ENCODE data around the gene C17orf113. TPM values are rescaled to one million over a fixed set of nuclear protein-coding genes. Genes with fewer than 3 reads are reported as not detected.
A peak's percentile ranks its signal among the peaks of the same experiment; 100 is the strongest.
"Not testable (repeated sequence)": the region's sequence is repeated elsewhere in the genome, so short reads cannot be mapped to it uniquely, and the experiment has no call there.

Gene C17orf113
- total and polyA plus RNA-seq, 5 experiments from 2014 or later: 0.09 to 0.94 (median 0.33) TPM

GRCh38 chr17:42028791-42029127, 21.6 kb downstream of the C17orf113 start:
- Mint-ChIP-seq H3K36me3 (peaks cover 0 to 13% (median 3%) of the 10 kb centered on the region in 3 donors), H3K27me3 (peaks cover 0 to 8% (median 2%) of the 10 kb centered on the region in 5 donors), H3K4me3 (no peak overlapping the region), H3K27ac (no peak overlapping the region), H3K4me1 (peaks cover 6 to 10% (median 8%) of the 10 kb centered on the region in 4 donors), H3K9me3 (no peaks in the 10 kb centered on the region)
- DNase-seq: no peak
- ATAC-seq: no peak
- POLR2A ChIA-PET: no interaction called here

GRCh38 chr17:42027961-42028790, 22.2 kb downstream of the C17orf113 start:
- DNase-seq (no peak), ATAC-seq (no peak)
- no peaks in the 10 kb centered on the region for H3K9me3 Mint-ChIP-seq
- H3K4me3 Mint-ChIP-seq: no peak overlapping the region
- H3K36me3 Mint-ChIP-seq: peaks cover 0 to 16% (median 3%) of the 10 kb centered on the region in 3 donors
- POLR2A ChIA-PET: no interaction called here
- peaks cover 0 to 8% (median 2%) of the 10 kb centered on the region in 5 donors for H3K27me3 Mint-ChIP-seq
- H3K4me1 Mint-ChIP-seq: peaks cover 4 to 9% (median 6%) of the 10 kb centered on the region in 4 donors
- no peak overlapping the region for H3K27ac Mint-ChIP-seq

- peaks cover 4 to 9% (median 6%) of the 10 kb centered on the region in 4 donors for H3K4me1 Mint-ChIP-seq
- POLR2A ChIA-PET: no interaction called here
- ATAC-seq (no peak), DNase-seq (no peak)
- H3K27me3 Mint-ChIP-seq: peaks cover 0 to 8% (median 2%) of the 10 kb centered on the region in 5 donors
- H3K36me3 Mint-ChIP-seq: peaks cover 0 to 21% (median 3%) of the 10 kb centered on the region in 3 donors
- H3K9me3 Mint-ChIP-seq: no peaks in the 10 kb centered on the region
- no peak overlapping the region for H3K4me3 Mint-ChIP-seq
- H3K27ac Mint-ChIP-seq: no peak overlapping the region
Measured at GRCh38 chr17:42027590-42027889, 22.9 kb downstream of the C17orf113 start.

- peaks cover 0 to 8% (median 2%) of the 10 kb centered on the region in 5 donors for H3K27me3 Mint-ChIP-seq
- ATAC-seq (no peak), DNase-seq (no peak)
- no peak overlapping the region for H3K27ac Mint-ChIP-seq
- H3K9me3 Mint-ChIP-seq: no peaks in the 10 kb centered on the region
- peaks cover 0 to 23% (median 3%) of the 10 kb centered on the region in 3 donors for H3K36me3 Mint-ChIP-seq
- POLR2A ChIA-PET: interaction anchor here (2.3 kb wide), 1 partner anchor 93 kb away, joined by 14 read pairs; the partner anchor contains the start of gene KAT2A
- no peak overlapping the region for H3K4me3 Mint-ChIP-seq
- peaks cover 7 to 13% (median 10%) of the 10 kb centered on the region in 4 donors for H3K4me1 Mint-ChIP-seq
Measured at GRCh38 chr17:42026857-42027589, 23.4 kb downstream of the C17orf113 start.

- peaks cover 0 to 8% (median 2%) of the 10 kb centered on the region in 5 donors for H3K27me3 Mint-ChIP-seq
- no peak for DNase-seq
- peaks cover 12 to 21% (median 17%) of the 10 kb centered on the region in 4 donors for H3K4me1 Mint-ChIP-seq
- POLR2A ChIA-PET: interaction anchor here (0.5 to 2.3 kb wide), 3 partner anchors 87 to 377 kb away, joined by 3 to 14 read pairs (median 6); partner anchors contain the start of genes DHX58 and KAT2A
- H3K9me3 Mint-ChIP-seq: no peaks in the 10 kb centered on the region
- peak overlapping the region in 4 of 10 donors; percentile 5 to 70 (median 40) for H3K27ac Mint-ChIP-seq
- no peak for ATAC-seq
- no peak overlapping the region for H3K4me3 Mint-ChIP-seq
- peaks cover 0 to 27% (median 3%) of the 10 kb centered on the region in 3 donors for H3K36me3 Mint-ChIP-seq
Measured at GRCh38 chr17:42025936-42026335, 24.5 kb downstream of the C17orf113 start.

GRCh38 chr17:42025191-42025579, 25.2 kb downstream of the C17orf113 start:
- Mint-ChIP-seq H3K4me1 (peaks cover 15 to 28% (median 24%) of the 10 kb centered on the region in 4 donors), H3K9me3 (no peaks in the 10 kb centered on the region), H3K27me3 (peaks cover 0 to 8% (median 2%) of the 10 kb centered on the region in 5 donors), H3K27ac (peak overlapping the region in 4 of 10 donors; percentile 42 to 85 (median 70)), H3K36me3 (peaks cover 0 to 27% (median 3%) of the 10 kb centered on the region in 3 donors), H3K4me3 (no peak overlapping the region)
- no peak for DNase-seq
- ATAC-seq: peak in 1 of 2 donors; percentile 37
- POLR2A ChIA-PET: interaction anchor here (0.7 to 2.3 kb wide), 4 partner anchors 58 to 95 kb away, joined by 3 to 14 read pairs (median 4); partner anchors contain the start of genes DHX58 and KAT2A

- H3K27ac Mint-ChIP-seq: peak overlapping the region in 1 of 10 donors; percentile 44
- peak overlapping the region in 1 of 10 donors; percentile 65 for H3K4me3 Mint-ChIP-seq
- POLR2A ChIA-PET: interaction anchor here (0.6 to 2.0 kb wide), 5 partner anchors 11 to 294 kb away, joined by 3 to 10 read pairs (median 3); partner anchors contain the start of gene DHX58
Measured at GRCh38 chr17:42023524-42024349, 26.7 kb downstream of the C17orf113 start.

GRCh38 chr17:42020845-42021244, 29.6 kb downstream of the C17orf113 start:
- H3K36me3 Mint-ChIP-seq: peaks cover 3 to 26% (median 9%) of the 10 kb centered on the region in 3 donors

More at GRCh38 chr17:42023524-42024349, 26.7 kb downstream of the C17orf113 start:
- peaks cover 0 to 27% (median 3%) of the 10 kb centered on the region in 3 donors for H3K36me3 Mint-ChIP-seq
- DNase-seq (no peak), ATAC-seq (no peak)
- H3K9me3 Mint-ChIP-seq: peaks cover 0 to 3% (median 0%) of the 10 kb centered on the region in 9 donors
- peaks cover 0 to 6% (median 0%) of the 10 kb centered on the region in 5 donors for H3K27me3 Mint-ChIP-seq
- H3K4me1 Mint-ChIP-seq: peaks cover 21 to 41% (median 35%) of the 10 kb centered on the region in 4 donors

GRCh38 chr17:42019509-42020404, 30.6 kb downstream of the C17orf113 start, which contains the start of gene NKIRAS2:
NKIRAS2 (plus strand) TSS chr17:42020090; CDS start chr17:42021578, 1,488 bp downstream.
- Mint-ChIP-seq H3K36me3 (peaks cover 3 to 26% (median 9%) of the 10 kb centered on the region in 3 donors), H3K27ac (peak within 1 kb of the TSS; percentile 66 to 100 (median 92)), H3K9me3 (peaks cover 0 to 4% (median 0%) of the 10 kb centered on the region in 9 donors), H3K27me3 (no peaks in the 10 kb centered on the region), H3K4me3 (peak within 1 kb of the TSS; percentile 83 to 100 (median 100)), H3K4me1 (peaks cover 29 to 73% (median 67%) of the 10 kb centered on the region in 4 donors)
- peak; percentile 72 for ATAC-seq
- POLR2A ChIA-PET: interaction anchor here (0.6 to 7.2 kb wide), 11 partner anchors 30 to 331 kb away, joined by 3 to 83 read pairs (median 5); partner anchors contain the start of genes CNP, DHX58, EIF1 and ODAD4
- peak; percentile 86 to 96 (median 90) for DNase-seq

More at GRCh38 chr17:42020845-42021244, 29.6 kb downstream of the C17orf113 start:
- H3K27ac Mint-ChIP-seq: peak overlapping the region in 9 of 10 donors; percentile 59 to 95 (median 66)
- ATAC-seq, H3K9me3 Mint-ChIP-seq, H3K27me3 Mint-ChIP-seq, DNase-seq: not testable (repeated sequence)
- peak overlapping the region; percentile 83 to 100 (median 94) for H3K4me3 Mint-ChIP-seq
- POLR2A ChIA-PET: interaction anchor here (0.6 to 7.2 kb wide), 7 partner anchors 14 to 166 kb away, joined by 3 to 83 read pairs (median 5); partner anchors contain the start of genes DHX58 and ODAD4
- peaks cover 28 to 68% (median 59%) of the 10 kb centered on the region in 4 donors for H3K4me1 Mint-ChIP-seq

- H3K4me1 Mint-ChIP-seq: peaks cover 27 to 71% (median 64%) of the 10 kb centered on the region in 4 donors
- no peak for DNase-seq
- peaks cover 2 to 20% (median 9%) of the 10 kb centered on the region in 3 donors for H3K36me3 Mint-ChIP-seq
- peaks cover 0 to 4% (median 0%) of the 10 kb centered on the region in 9 donors for H3K9me3 Mint-ChIP-seq
- H3K4me3 Mint-ChIP-seq: peak overlapping the region; percentile 38 to 100 (median 100)
- peak overlapping the region in 6 of 10 donors; percentile 52 to 100 (median 86) for H3K27ac Mint-ChIP-seq
- no peaks in the 10 kb centered on the region for H3K27me3 Mint-ChIP-seq
- ATAC-seq: no peak
- POLR2A ChIA-PET: interaction anchor here (1.0 to 7.2 kb wide), 7 partner anchors 44 to 330 kb away, joined by 3 to 83 read pairs (median 12); partner anchors contain the start of genes CNP, DHX58, EIF1 and KAT2A
Measured at GRCh38 chr17:42018988-42019387, 31.4 kb downstream of the C17orf113 start.

Data from naive thymus-derived CD8-positive, alpha-beta T cell (primary cell).